Activated CD8-positive, alpha-beta memory T cell treated with anti-CD3 and anti-CD28 coated beads for 1 hour (primary cell): Measurements from ENCODE around the gene SULT1E1.
A peak's percentile ranks its signal among the peaks of the same experiment; 100 is the strongest.
"Not testable (repeated sequence)": the region's sequence is repeated elsewhere in the genome, so short reads cannot be mapped to it uniquely, and the experiment has no call there.

ENCODE experiments used
- DNase-seq, 2 donors: peaks; one replicate each; pipeline ENCODE4 v3.0.0-alpha.2; 2020; ENCODE audit warnings: low read depth in 1 of 2; ENCODE audit errors: extremely low read depth in 1 of 2

The SULT1E1 gene

DNA sequence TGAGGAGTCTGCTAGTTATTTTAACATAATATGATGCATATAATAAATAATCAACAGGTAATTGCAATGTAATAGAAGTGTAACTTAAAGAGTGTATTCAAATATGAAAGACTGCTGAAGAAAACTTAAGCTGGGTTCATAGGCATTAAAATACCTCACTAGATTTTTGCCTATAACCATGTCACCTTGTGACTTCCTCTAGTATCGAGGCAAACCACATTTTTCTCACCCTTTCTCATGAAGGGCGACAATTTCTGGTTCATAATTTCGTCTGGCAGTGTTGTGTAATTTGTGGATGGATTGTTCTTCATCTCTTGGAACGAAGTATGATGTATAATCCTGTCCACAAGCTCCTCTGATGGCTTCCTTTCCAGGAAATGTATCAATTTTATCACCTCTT is 16.0 kb downstream of the SULT1E1 start:
- no peak for DNase-seq

DNA sequence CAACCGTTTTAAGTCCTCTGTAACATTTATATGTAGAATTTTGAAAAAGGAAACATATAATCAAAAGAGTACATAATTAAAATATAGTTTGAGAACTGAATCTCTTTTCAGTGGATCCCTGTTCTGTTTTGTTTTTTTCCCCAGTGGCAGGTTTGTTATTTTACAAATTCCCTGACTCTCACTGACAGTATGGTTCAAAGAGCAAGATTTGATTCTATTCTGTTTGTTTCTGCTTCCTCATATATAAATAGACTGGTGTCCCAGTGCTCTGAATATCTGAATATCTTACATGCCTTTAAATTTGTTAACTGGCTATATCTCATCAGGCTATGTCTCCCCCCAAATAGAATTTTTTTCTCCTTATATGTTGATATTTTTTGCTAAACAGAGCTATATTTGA is 16.6 kb downstream of the SULT1E1 start:
- DNase-seq, result no peak

DNA sequence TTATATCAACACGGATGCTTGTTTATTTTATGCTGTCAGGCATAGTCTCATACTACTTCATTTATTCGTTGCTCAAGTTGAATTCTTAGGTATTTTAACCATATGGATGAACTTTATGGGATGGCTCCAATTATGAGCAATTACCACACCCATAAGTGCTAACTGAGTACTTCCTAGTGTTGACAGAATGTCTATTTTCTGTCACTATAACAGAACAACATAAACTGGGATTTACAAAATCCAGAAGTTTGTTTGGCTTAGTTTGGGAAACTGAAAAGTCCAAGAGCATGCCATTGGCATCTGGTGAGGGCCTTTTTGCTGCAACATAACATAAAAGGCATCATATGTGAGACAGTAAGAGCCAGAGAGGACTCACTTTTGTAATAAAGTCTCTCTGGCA is 21.0 kb downstream of the SULT1E1 start:
- no peak for DNase-seq

DNA sequence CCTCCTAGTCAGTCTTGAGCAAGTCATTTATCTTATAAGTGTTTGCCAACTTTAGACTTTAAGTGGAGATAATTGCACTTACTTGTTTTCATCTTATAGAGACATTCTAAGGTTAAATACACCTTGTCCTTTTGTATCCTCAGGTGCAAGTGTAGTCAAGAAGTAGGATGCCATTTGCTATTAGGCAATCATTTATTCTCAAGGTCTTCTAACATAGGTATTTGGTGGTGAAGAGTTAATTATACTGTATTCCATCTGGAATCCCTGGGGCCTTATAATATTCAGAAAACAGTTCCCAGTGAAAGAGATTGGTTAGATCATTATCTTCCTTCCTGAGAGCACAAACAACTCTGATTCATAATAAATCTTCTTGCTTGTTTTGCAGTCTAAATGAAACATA is 23.7 kb downstream of the SULT1E1 start:
- no peak for DNase-seq

DNA sequence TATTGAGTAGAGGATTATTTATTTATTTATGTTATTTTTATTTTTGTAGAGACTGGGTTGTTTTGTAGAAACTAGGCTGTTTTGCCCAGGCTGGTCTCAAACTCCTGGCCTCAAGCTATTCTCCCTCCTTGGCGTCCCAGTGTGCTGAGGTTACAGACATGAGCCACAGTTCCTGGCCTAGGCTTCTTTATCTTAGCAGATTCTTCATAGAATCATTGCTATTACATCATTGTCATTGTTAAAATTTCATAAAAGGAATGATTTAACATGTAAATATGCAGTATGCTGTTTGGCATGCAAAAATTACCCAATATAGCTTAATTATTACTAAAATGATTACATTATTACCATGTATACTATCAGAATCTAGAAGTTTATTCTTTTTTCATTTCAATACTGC is 24.2 kb downstream of the SULT1E1 start:
- DNase-seq, result no peak

DNA sequence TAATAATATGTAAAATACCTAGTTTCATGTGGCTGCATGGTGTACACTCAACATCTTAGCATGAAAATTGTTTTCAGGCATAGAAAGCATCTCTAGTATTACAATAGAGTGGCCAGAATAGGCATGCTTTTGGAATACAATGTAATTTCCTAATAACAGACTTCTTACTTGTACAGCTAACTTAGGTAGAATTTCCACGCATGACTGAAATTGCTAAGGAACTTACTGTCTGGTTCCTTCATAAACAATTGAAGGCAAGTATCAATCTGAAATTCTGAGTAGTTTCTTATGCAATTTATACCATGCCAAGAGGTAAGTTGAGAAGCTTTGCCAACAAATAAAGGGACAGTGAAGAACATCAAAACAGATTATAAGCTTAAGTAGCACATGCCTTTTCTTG is 26.7 kb downstream of the SULT1E1 start:
- DNase-seq, result no peak

DNA sequence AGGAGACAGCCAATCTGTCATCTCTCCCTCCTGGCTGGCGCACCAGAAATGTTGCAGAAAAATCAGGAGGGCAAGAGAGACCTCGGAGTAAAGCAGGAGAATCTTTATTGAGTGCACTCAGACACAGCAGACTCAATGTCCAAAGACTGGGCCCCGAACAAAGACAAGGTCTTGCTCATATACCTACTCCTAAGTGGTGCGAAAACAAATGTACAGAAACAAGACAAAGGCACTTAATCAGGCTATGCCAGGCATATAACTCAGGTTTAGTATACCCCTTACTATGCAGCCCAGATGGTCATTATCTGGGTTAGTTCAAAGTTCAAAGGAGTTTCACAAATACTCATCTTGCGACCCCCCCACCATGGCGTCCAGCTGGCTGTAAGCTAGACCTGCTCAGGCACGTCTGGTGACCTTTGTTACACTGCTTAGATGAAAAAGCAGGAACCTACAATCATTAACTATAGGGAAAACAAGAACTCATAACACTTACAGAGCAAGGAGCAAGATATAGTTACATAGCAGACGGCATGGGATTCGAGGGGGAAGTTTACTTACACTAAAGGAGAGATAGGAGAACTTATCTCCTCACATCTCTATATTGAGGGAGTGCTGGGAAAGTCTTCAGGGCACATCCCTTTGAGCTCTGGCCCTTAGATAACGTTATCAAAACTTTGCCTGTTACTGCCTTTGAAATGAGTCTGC is 27.5 kb downstream of the SULT1E1 start:
- DNase-seq, result no peak

DNA sequence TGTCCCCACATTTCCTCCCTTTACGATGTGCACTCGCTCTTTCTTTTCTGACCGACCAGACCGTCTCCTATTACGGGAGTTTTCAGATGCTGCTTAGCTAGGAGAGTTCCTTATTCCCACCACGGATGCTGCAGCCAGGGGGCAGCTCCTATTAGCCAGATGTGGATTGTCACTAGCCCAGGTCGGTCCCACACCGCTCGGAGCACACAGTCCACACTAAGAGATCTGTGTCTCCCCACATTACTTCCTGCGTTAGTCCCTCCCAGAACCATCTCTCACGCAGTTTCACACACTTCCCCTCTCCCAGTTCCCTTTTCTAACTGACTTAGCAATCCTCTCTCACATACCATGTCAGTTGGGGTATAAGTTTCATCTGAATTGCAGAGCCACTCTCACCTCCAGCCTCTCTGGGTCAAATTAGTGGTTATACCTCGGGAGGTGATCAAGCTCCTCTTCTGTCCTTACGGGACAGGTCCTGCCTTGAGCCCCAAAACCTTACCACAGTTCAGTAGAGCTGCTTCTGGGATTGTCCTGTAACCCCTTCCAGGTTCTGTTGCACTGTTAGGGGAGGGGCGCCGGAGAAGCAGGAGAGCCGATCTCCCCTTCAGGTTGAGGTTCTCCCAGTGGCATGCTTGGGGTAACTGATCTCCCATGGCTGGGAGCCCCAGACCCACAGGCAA is 28.2 kb downstream of the SULT1E1 start:
- no peak for DNase-seq

DNA sequence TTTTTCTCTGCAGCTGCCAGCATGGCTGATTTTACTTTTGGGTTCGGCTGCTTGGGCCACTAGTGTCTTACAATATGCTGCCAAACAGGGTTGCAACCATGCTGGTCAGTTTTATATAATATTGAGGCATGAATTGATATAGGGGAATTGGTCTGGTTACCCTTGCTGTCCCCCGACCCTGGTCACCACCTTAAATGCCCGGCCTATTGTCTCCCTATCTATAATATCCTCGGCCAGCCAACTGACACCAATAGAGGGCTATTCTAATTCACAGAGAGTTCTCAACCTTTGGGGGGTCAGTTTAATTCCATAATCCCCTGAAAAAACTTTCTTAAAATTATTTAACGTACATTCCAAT is 28.7 kb downstream of the SULT1E1 start:
- DNase-seq, result no peak

DNA sequence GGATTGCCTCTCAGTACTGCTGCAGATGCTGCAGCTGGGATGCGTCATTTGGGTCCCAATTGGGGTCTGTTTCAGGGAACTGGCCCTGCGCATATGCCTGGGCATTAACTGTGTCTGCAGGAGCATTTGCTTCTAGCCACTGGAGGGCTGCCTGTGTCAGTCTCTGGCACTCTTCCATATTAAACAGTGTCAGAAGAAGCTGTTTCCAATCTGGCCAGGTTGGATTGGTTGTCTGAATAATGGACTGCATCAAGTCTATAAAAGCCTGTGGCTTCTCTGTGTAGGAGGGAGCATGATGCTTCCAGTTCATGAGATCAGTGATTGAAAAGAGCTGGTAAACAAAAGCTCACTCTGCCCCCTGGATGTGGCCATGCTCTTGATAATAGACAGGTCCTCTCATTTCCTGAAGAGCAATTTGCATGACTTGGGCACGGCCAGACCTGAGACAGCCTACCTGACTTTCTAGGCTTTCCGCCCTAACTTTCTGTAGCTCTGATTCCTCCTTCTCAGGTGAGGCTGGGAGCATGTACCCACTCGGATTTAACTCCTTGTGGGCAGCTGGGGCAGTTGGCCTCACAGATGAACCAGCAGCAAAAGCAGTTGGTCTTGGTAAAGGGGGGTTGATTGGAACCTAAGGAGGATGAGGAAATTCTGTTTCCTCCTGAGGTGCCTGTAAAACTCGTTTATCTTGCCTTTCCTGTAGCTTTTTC is 29.2 kb downstream of the SULT1E1 start:
- DNase-seq, result no peak

DNA sequence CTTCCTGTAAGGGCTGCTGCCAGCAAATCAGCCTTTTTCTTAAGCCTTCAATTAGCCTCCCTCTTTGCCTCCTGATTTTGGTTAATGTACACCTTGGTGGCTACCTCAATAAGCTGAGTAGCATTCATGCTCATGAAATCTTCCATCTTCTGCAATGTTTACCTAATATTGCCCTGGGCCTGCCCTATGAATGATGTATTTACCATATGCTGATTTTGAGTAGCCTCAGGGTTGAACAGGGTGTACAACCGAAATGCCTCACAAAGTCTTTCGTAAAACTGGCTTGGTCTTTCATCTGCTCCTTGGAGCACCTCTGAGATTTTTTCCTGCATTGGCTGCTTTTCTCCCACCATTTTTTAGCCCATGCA is 29.8 kb downstream of the SULT1E1 start:
- no peak for DNase-seq

DNA sequence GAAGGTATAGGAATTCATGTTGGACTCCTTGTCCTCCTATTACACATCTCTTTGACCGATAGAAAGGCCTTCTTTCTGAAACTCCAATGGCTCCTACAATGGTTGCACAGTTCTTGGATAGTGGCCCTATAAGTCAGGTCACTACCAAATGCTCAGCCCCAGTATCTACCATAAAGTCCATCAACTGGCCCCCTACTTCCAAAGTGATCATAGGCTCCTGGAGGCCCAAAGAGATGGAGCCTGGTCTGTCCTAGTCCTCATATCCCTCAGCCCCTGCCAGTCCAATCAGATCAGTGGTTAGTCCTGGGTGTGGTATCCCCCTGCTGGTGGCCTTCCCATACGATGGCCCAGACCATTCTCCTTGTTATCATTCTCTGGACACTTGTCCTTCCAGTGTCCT is 30.3 kb downstream of the SULT1E1 start:
- no peak for DNase-seq

DNA sequence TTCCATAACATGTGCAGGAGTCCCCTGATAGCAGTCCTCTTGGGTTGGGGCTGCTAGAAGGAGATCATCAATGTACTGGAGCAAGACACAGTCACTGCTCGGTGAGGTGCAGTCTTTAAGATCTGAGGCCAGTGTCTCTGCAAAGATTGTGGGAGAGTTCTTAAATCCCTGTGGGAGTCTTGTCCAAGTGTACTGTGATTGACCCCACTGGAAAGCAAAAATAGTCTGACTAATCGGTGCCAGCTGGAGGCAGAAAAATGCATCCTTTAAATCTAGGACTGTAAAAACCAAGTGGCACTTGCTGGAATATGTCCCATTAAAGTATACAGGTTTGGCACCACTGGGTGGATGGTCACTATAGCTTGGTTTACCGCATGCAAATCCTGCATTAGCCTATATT is 31.1 kb downstream of the SULT1E1 start:
- no peak for DNase-seq

DNA sequence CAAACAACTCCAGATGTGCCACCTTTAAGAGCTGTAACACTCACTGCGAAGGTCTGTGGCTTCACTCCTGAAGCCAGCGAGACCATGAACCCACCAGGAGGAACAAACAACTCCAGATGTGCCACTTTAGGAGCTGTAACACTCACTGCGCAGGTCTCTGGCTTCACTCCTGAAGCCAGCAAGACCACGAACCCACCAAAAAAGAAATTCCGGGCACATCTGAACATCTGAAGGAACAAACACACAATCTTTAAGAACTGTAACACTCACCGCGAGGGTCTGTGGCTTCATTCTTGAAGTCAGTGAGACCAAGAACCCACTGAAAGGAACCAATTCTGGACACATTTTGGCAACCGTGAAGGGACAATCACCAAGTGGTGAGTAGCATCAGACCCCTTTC is 34.9 kb downstream of the SULT1E1 start:
- not testable (repeated sequence) for DNase-seq

DNA sequence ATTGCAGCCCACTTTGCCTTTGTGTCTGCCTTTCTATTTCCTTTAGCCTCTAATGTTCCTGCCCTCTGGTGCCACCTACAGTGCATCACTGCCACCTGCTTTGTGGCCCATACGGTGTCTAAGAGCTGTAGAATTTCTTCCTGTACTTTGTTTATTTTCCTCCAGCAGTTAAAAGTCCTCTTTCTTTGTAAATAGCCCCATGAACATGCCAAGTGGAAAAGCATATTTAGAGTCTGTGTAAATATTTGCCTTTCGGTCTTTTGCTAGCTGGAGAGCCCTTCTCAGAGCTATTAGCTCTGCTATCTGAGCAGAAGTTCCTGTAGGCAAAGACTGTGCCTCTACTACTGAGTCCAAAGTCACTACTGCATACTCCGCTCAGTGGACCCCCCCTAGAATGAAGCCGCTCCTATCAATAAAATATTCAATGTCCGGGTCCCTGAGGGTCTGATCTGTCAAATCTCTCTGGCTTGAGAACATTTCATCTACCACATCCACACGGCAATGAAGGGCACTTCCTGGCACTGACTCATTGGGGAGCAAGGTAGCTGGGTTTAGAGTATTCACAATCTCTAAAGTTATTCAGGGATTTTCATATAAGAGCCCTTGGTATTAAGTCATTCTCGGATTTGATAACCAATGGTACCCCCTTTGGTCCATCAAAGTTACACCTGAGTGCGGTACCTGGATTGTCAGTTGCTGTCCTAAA is 36.3 kb downstream of the SULT1E1 start:
- DNase-seq, result peak in 1 of 2 donors; percentile 0

DNA sequence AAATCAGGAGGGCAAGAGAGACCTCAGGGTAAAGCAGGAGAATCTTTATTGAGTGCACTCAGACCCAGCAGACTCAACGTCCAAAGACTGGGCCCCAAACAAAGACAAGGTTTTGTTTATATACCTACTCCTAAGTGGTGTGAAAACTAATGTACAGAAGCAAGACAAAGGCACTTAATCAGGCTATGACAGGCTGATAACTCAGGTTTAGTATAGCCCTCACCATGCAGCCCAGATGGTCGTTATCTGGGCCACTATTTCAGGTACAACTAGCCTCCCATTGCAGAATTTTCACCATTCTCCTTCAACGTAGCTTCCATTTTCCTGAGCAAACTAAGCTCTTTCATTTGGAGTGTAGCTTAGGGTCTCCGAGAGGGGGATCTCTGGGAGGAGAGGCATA is 36.9 kb downstream of the SULT1E1 start:
- no peak for DNase-seq

DNA sequence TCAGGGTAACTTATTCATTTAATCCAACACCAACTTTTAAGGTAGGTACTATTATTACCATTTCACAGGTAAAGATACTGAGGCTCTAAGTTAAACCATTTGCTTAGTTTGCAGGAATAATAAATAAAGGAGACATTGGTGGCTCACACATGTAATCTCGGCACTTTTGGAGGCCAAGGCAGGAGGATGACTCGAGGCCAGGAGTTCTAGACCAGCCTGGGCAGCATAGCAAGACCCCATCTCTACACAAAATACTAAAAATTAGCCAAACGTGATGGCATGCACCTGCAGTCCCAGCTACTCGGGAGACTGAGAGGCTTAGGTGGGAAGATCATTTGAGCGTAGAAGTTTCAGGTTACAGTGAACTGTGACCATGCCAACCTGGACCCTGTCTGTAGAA is 37.7 kb downstream of the SULT1E1 start:
- DNase-seq, result no peak

DNA sequence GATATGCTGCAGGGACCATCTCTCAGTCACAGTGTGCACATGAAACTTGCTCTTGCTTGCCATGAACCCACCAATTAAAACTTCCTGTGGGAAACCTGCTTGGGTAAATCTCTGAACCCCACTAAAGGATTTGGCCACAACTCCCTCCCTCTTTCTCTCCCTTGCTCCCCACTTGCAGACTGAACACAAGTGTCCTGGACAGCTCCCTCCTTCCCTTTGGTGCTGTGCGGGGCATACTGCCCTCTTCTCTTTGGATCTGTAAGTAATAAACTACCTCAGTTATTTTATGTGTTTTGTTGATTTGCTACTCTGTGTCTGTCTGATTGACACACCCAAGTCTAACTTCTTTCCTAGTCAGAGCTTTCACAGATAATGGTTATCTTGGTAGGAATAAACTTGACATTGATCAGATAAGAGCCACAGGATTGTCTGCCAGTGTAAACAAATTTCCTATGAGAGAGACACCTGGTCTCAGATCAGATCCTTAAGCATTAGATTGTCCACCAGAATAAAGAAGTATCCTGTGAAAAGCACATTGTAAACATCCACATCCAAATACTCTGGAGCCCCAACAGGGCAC is 41.8 kb downstream of the SULT1E1 start:
- DNase-seq, result no peak

DNA sequence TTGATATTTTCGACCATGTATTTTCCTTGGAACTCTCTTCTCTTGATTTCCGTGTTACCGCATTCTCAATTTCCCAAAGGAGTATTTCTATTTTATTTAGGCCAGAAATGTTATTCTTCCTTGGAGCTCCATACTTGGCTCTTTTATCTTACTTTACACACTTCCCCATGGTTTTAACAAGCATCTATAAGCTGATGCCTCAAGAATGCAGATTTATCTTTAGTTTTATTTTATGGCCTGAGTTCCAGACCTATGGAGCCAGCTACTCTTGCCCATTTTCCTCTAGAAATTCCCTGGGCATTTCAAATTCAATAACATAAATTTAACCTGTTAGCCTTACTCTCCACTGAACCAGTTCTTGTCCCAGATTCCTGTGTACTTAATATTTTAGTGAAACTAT is 43.7 kb downstream of the SULT1E1 start:
- DNase-seq, result no peak

DNA sequence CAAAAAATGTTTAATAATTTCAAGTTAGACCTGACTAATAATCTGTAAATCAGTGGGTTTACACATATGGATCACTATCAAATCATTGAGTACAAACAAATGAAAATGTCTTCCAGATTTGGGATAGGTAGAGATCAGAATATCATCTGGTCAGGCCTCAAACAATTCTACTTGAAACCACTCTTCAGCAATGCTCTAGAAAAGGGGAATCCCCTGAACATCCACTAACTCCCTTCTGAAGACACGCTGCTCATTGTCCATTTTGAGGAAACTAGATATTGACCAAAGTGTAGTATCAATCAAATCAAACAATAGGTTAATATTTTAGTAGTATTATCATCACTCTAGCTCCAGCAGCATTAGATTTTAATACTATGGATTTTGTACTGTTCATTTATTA is 46.3 kb downstream of the SULT1E1 start:
- no peak for DNase-seq

DNA sequence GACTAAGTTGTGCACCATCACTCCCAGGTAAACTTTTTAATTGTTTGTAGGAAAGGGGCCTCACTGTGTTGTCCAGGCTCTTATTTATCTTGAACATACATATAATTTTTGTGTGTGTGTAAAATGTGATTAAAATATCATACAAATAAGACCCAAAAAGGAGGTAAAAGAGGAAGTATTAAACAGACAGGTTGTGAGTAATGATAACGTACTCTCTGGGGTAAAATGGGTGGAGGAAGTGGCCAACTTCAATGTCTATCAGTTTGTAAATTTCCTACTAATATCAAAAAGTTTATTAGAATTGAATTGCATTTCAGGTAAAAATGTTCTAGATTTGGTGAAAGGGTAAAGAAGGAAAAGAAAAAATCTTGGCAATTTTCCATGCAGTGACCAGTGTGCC is 48.8 kb downstream of the SULT1E1 start:
- DNase-seq, result no peak
